Neural cell (in vitro differentiated cells): Measurements from ENCODE around the gene MYPOP. TPM values are rescaled to one million over a fixed set of nuclear protein-coding genes. Genes with fewer than 3 reads are reported as not detected.

Experiments used
- H2AFZ ChIP-seq: fragments of 200-600, 300-800 bp; sonication (generic), shearing (Covaris generic); 2 replicates; pipeline ENCODE4 v1.6.0; 2014; ENCODE audit warnings: low read depth, mild to moderate bottlenecking, antibody characterized with exemption, low read length, moderate library complexity
- H3F3A ChIP-seq: fragments of 200-600 bp; shearing (Covaris generic); 2 replicates; pipeline ENCODE4 v1.6.1; 2016; ENCODE audit warnings: mild to moderate bottlenecking, moderate library complexity, mixed read lengths, antibody characterized with exemption, low read length; ENCODE audit not compliant: insufficient read depth, poor library complexity, severe bottlenecking
- H3K27ac ChIP-seq: fragments of 200-600, 300-800 bp; sonication (generic), shearing (Covaris generic); 2 replicates; pipeline ENCODE4 v1.5.1; 2014; ENCODE audit warnings: mild to moderate bottlenecking, low read length, moderate library complexity
- H3K27me3 ChIP-seq: fragments of 300-800, 200-600 bp; sonication (generic), shearing (Covaris generic); 2 replicates; pipeline ENCODE4 v1.6.0; 2014; ENCODE audit warnings: mild to moderate bottlenecking, low read depth, low read length, moderate library complexity; ENCODE audit not compliant: insufficient read depth
- H3K36me3 ChIP-seq: fragments of 300-800, 200-600 bp; sonication (generic), shearing (Covaris generic); 2 replicates; pipeline ENCODE4 v1.5.1; 2014; ENCODE audit warnings: mild to moderate bottlenecking, antibody characterized with exemption, low read length, moderate library complexity; ENCODE audit not compliant: insufficient read depth
- H3K4me2 ChIP-seq: fragments of 300-800, 200-600 bp; sonication (generic), shearing (Covaris generic); 2 replicates; pipeline ENCODE4 v1.6.0; 2014; ENCODE audit warnings: mild to moderate bottlenecking, low read length
- H3K4me3 ChIP-seq: fragments of 300-800, 200-600 bp; sonication (generic), shearing (Covaris generic); 2 replicates; pipeline ENCODE4 v1.5.1; 2014; ENCODE audit warnings: mild to moderate bottlenecking, low read length, moderate library complexity
- H3K79me2 ChIP-seq: fragments of 200-600 bp; shearing (Covaris generic); replicated peaks from 2 replicates; pipeline ENCODE4 v1.6.0; 2014; ENCODE audit warnings: mild to moderate bottlenecking, low read length, moderate library complexity; ENCODE audit not compliant: insufficient read depth
- H3K9ac ChIP-seq: fragments of 300-800, 200-600 bp; sonication (generic), shearing (Covaris generic); 2 replicates; pipeline ENCODE4 v1.6.1; 2016; ENCODE audit warnings: mild to moderate bottlenecking, low read length, mixed read lengths
- H3K9me2 ChIP-seq: fragments of 200-600 bp; shearing (Covaris generic); 2 replicates; pipeline ENCODE4 v1.6.1; 2016; ENCODE audit warnings: mild to moderate bottlenecking, low read length, mixed read lengths; ENCODE audit not compliant: insufficient read depth
- H3K9me3 ChIP-seq: fragments of 200-600, 300-800 bp; sonication (generic), shearing (Covaris generic); 2 replicates; pipeline ENCODE4 v1.6.1; 2016; ENCODE audit warnings: mild to moderate bottlenecking, mixed run types, low read length, moderate library complexity, mixed read lengths
- H4K20me1 ChIP-seq: fragments of 200-600 bp; shearing (Covaris generic); 2 replicates; pipeline ENCODE4 v1.6.1; 2016; ENCODE audit warnings: mild to moderate bottlenecking, mixed run types; ENCODE audit not compliant: insufficient read depth
- EP300 ChIP-seq: fragments of 450-650 bp; conservative IDR thresholded peaks from 2 replicates; pipeline ENCODE4 v1.6.1; 2014; ENCODE audit warnings: antibody characterized with exemption, mild to moderate bottlenecking, moderate library complexity; ENCODE audit not compliant: poor library complexity, severe bottlenecking
- EZH2 ChIP-seq: fragments of 200-600, 300-800 bp; shearing (Covaris generic), sonication (generic); IDR thresholded peaks from 2 replicates; pipeline ENCODE4 v1.6.1; 2014; ENCODE audit warnings: antibody characterized with exemption, low read length, borderline replicate concordance, mild to moderate bottlenecking; ENCODE audit not compliant: insufficient read depth, poor library complexity, severe bottlenecking
- MXI1 ChIP-seq: fragments of 450-650 bp; conservative IDR thresholded peaks from 2 replicates; pipeline ENCODE4 v1.6.1; 2014; ENCODE audit warnings: antibody characterized with exemption, mild to moderate bottlenecking; ENCODE audit not compliant: poor library complexity, severe bottlenecking
- POLR2AphosphoS5 ChIP-seq: IDR thresholded peaks from 2 replicates; pipeline ENCODE4 v1.6.1; 2012
- RAD21 ChIP-seq: fragments of 450-650 bp; conservative IDR thresholded peaks from 2 replicates; pipeline ENCODE4 v1.6.1; 2014; ENCODE audit warnings: antibody characterized with exemption, mild to moderate bottlenecking, moderate library complexity
- SMC3 ChIP-seq: fragments of 450-650 bp; conservative IDR thresholded peaks from 2 replicates; pipeline ENCODE4 v1.6.1; 2014; ENCODE audit warnings: antibody characterized with exemption, mild to moderate bottlenecking, moderate library complexity; ENCODE audit not compliant: poor library complexity
- TAF1 ChIP-seq: IDR thresholded peaks from 2 replicates; pipeline ENCODE4 v1.6.1; 2012; ENCODE audit warnings: low read depth
- polyA plus RNA-seq: library from polyadenylated mRNA; depleted of rRNA; stranded (reverse); fragments of >200 nt; gene quantifications from 2 replicates; pipeline ENCODE4 v1.2.3, GENCODE V29; 2014
- TF ChIP-seq, protein P1 (sequence below): IDR thresholded peaks from 2 replicates; pipeline ENCODE4 v1.6.1; 2012; ENCODE audit warnings: borderline replicate concordance
- TF ChIP-seq, protein P2 (sequence below): fragments of 450-650 bp; IDR thresholded peaks from 2 replicates; pipeline ENCODE4 v1.5.1; 2014; ENCODE audit warnings: antibody characterized with exemption, mild to moderate bottlenecking, moderate library complexity; ENCODE audit not compliant: poor library complexity, severe bottlenecking

Gene MYPOP
- polyA plus RNA-seq, 1 donor from 2014 or later: 0.90 TPM

DNA sequence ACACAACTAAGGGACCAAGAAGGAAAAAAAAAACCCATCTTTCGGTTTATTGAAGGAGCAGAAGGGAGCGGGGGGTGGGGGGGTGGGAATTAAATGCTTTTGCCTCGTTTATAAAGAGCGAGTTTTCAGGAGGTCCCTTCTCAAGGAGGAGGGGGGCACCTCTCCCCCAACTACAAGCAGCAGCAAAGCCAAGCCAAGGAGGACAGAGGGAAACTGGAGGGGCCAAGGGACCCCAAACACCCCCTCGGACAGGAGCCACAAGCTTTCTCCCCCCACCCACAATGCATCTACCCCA, 18.9 kb downstream of the MYPOP start:
- H4K20me1 ChIP-seq: peaks cover 10% of the 10 kb centered on the region
- H3K27me3 ChIP-seq: no peaks in the 10 kb centered on the region
- no peak overlapping the region for H3K27ac ChIP-seq
- no peak overlapping the region for H3K9ac ChIP-seq
- no peak overlapping the region for H3K4me2 ChIP-seq
- no peaks in the 10 kb centered on the region for H3K36me3 ChIP-seq
- H3K79me2 ChIP-seq: peaks cover 5% of the 10 kb centered on the region
- H3K4me3 ChIP-seq: peak overlapping the region; percentile 53
- no peaks in the 10 kb centered on the region for H3F3A ChIP-seq
- no peaks in the 10 kb centered on the region for H3K9me2 ChIP-seq
- H2AFZ ChIP-seq: no peak overlapping the region
- no peaks in the 10 kb centered on the region for H3K9me3 ChIP-seq
- TF ChIP-seq POLR2AphosphoS5: no peak
- TF ChIP-seq RAD21: no peak
- TF ChIP-seq, protein P1, sequence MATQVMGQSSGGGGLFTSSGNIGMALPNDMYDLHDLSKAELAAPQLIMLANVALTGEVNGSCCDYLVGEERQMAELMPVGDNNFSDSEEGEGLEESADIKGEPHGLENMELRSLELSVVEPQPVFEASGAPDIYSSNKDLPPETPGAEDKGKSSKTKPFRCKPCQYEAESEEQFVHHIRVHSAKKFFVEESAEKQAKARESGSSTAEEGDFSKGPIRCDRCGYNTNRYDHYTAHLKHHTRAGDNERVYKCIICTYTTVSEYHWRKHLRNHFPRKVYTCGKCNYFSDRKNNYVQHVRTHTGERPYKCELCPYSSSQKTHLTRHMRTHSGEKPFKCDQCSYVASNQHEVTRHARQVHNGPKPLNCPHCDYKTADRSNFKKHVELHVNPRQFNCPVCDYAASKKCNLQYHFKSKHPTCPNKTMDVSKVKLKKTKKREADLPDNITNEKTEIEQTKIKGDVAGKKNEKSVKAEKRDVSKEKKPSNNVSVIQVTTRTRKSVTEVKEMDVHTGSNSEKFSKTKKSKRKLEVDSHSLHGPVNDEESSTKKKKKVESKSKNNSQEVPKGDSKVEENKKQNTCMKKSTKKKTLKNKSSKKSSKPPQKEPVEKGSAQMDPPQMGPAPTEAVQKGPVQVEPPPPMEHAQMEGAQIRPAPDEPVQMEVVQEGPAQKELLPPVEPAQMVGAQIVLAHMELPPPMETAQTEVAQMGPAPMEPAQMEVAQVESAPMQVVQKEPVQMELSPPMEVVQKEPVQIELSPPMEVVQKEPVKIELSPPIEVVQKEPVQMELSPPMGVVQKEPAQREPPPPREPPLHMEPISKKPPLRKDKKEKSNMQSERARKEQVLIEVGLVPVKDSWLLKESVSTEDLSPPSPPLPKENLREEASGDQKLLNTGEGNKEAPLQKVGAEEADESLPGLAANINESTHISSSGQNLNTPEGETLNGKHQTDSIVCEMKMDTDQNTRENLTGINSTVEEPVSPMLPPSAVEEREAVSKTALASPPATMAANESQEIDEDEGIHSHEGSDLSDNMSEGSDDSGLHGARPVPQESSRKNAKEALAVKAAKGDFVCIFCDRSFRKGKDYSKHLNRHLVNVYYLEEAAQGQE: no peak
- TF ChIP-seq, protein P2, sequence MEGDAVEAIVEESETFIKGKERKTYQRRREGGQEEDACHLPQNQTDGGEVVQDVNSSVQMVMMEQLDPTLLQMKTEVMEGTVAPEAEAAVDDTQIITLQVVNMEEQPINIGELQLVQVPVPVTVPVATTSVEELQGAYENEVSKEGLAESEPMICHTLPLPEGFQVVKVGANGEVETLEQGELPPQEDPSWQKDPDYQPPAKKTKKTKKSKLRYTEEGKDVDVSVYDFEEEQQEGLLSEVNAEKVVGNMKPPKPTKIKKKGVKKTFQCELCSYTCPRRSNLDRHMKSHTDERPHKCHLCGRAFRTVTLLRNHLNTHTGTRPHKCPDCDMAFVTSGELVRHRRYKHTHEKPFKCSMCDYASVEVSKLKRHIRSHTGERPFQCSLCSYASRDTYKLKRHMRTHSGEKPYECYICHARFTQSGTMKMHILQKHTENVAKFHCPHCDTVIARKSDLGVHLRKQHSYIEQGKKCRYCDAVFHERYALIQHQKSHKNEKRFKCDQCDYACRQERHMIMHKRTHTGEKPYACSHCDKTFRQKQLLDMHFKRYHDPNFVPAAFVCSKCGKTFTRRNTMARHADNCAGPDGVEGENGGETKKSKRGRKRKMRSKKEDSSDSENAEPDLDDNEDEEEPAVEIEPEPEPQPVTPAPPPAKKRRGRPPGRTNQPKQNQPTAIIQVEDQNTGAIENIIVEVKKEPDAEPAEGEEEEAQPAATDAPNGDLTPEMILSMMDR: no peak
- no peak for TF ChIP-seq SMC3

DNA sequence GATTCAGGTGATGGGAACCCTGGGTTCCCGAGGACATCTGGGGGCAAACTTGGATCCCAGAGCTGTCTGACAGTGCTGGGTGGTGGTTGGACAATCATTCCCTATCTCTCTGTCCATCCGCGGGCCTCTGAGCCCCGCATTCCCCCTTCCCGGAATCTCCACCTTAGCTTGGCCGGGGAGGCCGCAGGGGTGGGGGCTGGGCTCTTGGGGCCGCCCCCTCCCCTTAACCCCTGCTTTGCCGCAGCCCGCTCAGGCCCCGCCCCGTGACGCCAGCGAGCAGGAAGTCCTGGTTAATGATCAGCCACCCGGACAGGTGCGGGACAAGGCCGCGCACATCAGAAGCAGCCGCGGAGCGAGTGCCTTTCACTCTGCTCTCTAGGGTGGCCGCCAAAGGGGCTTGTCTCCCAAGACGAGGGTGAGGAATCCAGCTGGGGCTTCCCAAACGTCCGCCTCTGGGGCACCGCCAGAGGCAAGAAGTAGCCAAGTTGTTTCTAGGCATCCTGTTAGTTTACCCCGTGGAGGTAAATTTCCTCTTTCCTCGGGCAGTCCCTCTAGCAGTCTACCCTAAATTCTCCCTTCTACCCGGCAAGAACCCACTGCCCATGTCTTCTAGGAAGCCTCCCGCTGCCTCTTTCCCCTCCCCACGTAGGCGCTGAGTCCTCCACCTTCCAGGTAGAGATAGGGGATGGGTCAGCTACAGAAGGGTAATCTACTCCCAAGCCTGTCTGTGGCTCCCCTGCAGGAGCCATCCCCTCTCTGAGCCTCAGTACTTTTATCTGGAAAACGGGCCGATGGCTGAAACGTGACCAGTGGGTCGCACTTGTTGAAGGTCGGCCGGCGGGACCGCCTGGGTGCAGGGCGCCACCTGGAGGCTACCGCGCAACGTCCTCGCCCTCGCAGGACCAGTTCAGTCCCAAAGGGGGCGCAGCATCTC, 19.5 kb downstream of the MYPOP start:
- peak overlapping the region; percentile 14 for H3K4me2 ChIP-seq
- no peak for TF ChIP-seq EZH2
- TF ChIP-seq, protein P1: no peak
- no peak for TF ChIP-seq EP300
- peak; percentile 59 for TF ChIP-seq RAD21
- no peak for TF ChIP-seq TAF1
- peak; percentile 62 for TF ChIP-seq SMC3
- no peak for TF ChIP-seq POLR2AphosphoS5
- TF ChIP-seq MXI1: peak; percentile 19
- TF ChIP-seq, protein P2: peak; percentile 85
- H3K79me2 ChIP-seq: peaks cover 5% of the 10 kb centered on the region
- no peaks in the 10 kb centered on the region for H3K9me3 ChIP-seq
- H3K36me3 ChIP-seq: no peaks in the 10 kb centered on the region
- no peaks in the 10 kb centered on the region for H3F3A ChIP-seq
- no peaks in the 10 kb centered on the region for H3K9me2 ChIP-seq
- H3K4me3 ChIP-seq: peak overlapping the region; percentile 53
- peaks cover 10% of the 10 kb centered on the region for H4K20me1 ChIP-seq
- H3K27me3 ChIP-seq: no peaks in the 10 kb centered on the region
- H3K9ac ChIP-seq: peak overlapping the region; percentile 12
- no peak overlapping the region for H2AFZ ChIP-seq
- no peak overlapping the region for H3K27ac ChIP-seq
